K562 (cell line): Measurements from ENCODE around the gene TIMP4. TPM values are rescaled to one million over a fixed set of nuclear protein-coding genes. Genes with fewer than 3 reads are reported as not detected.

ENCODE experiments used
- ATAC-seq: fragments of 200-7000 bp; cut with Tn5 transposase; 3 replicates; pipeline ENCODE4 v1.9.1; 2020; ENCODE audit warnings: moderate library complexity
- BruUV-seq: library from RNA; stranded (reverse); fragments of 400-500 nt; replicated peaks from 2 replicates; lab custom pipeline; 2021; lab: Mats Ljungman, UMichigan
- CTCF ChIA-PET: fragments of 300-600 bp; formaldehyde crosslinking; extraction: SDS; loops from one replicate; lab custom pipeline; 2021; ENCODE audit warnings: low intra/inter-chr PET ratio; lab: Yijun Ruan, JAX
- POLR2A ChIA-PET: fragments of 300-600, 350-650 bp; sonication (Branson Sonifier 250); formaldehyde crosslinking; extraction: SDS; loops from one replicate; lab custom pipeline; 2021; ENCODE audit warnings: antibody characterized with exemption, inconsistent platforms; lab: Yijun Ruan, JAX
- DNase-seq, 4 experiments: peaks; one replicate each; pipeline versions ENCODE4 v3.0.0 to v3.0.0-alpha.2; 2011 to 2018; ENCODE audit warnings: low spot score in 3 of 4, mixed read lengths in 3 of 4; ENCODE audit errors: extremely low read depth in 1 of 4
- FAIRE-seq: peaks from 2 replicates; lab custom pipeline; 2011; peaks lifted over from hg19 to GRCh38; lab: Jason Lieb, UNC
- H2AFZ ChIP-seq: 2 replicates; pipeline ENCODE4 v1.6.0; 2011; ENCODE audit warnings: low read depth, low read length, control low read depth, inconsistent platforms
- H3K27ac ChIP-seq: fragments of 200-600 bp; 3 replicates; pipeline ENCODE4 v1.8.0; 2011; ENCODE audit warnings: low read depth, mild to moderate bottlenecking, control low read depth, inconsistent platforms, low read length, moderate library complexity, mixed read lengths; ENCODE audit errors: extremely low read depth
- H3K27me3 ChIP-seq, 2 experiments: fragments of 300-600 bp in 1 of 2; 2 replicates in 1 of 2; 3 replicates in 1 of 2; pipeline versions ENCODE4 v1.6.0 to v1.8.0; 2011; ENCODE audit warnings: inconsistent platforms in 2 of 2, low read length in 2 of 2, mild to moderate bottlenecking in 1 of 2, mixed read lengths in 1 of 2, moderate library complexity in 1 of 2; ENCODE audit not compliant: control insufficient read depth in 2 of 2, insufficient read depth in 2 of 2
- H3K36me3 ChIP-seq: fragments of 300-600 bp; 3 replicates; pipeline ENCODE4 v1.8.0; 2011; ENCODE audit warnings: mild to moderate bottlenecking, low read length, inconsistent platforms; ENCODE audit not compliant: control insufficient read depth, insufficient read depth
- H3K4me1 ChIP-seq, 2 experiments: fragments of 200-600 bp in 1 of 2; replicated peaks in 1 of 2; 2 replicates in 1 of 2; 3 replicates in 1 of 2; pipeline versions ENCODE4 v1.5.1 to v1.8.0; 2011; ENCODE audit warnings: inconsistent platforms in 2 of 2, low read length in 2 of 2, mild to moderate bottlenecking in 1 of 2, mixed read lengths in 1 of 2, moderate library complexity in 1 of 2; ENCODE audit not compliant: control insufficient read depth in 2 of 2, insufficient read depth in 2 of 2
- H3K4me2 ChIP-seq: 2 replicates; pipeline ENCODE4 v1.6.1; 2011; ENCODE audit warnings: low read length, control low read depth, inconsistent platforms, mixed read lengths; ENCODE audit not compliant: insufficient read depth
- H3K4me3 ChIP-seq: fragments of 200-600 bp; sonication (generic), shearing (Covaris generic); 2 replicates; pipeline ENCODE4 v1.5.1; 2016; ENCODE audit warnings: control low read depth, inconsistent platforms
- H3K79me2 ChIP-seq: fragments of 200-600 bp; 3 replicates; pipeline ENCODE4 v1.8.0; 2011; ENCODE audit warnings: low read length, inconsistent platforms; ENCODE audit not compliant: control insufficient read depth, insufficient read depth
- H3K9ac ChIP-seq, 2 experiments: 2 replicates each; pipeline versions ENCODE4 v1.6.0 to v1.6.1; 2011; ENCODE audit warnings: low read depth in 2 of 2, low read length in 2 of 2, control low read depth in 1 of 2, inconsistent platforms in 1 of 2, mild to moderate bottlenecking in 1 of 2, mixed read lengths in 1 of 2; ENCODE audit not compliant: insufficient read depth in 1 of 2
- H3K9me1 ChIP-seq: one replicate; pipeline ENCODE4 v1.6.0; 2011; ENCODE audit warnings: inconsistent platforms, mild to moderate bottlenecking, low read length, moderate library complexity; ENCODE audit not compliant: control insufficient read depth, insufficient read depth
- H3K9me3 ChIP-seq: replicated peaks from 2 replicates; pipeline ENCODE4 v1.5.1; 2011; ENCODE audit warnings: low read depth, low read length, inconsistent platforms; ENCODE audit not compliant: control insufficient read depth, insufficient read depth
- H4K20me1 ChIP-seq: replicated peaks from 2 replicates; pipeline ENCODE4 v1.6.1; 2011; ENCODE audit warnings: low read length, inconsistent platforms, mixed read lengths; ENCODE audit not compliant: control insufficient read depth, insufficient read depth
- ESRRB ChIP-seq: fragments of 250-450 bp; sonication (Bioruptor Pico); IDR thresholded peaks from 2 replicates; pipeline ENCODE4 v1.5.0; 2020; ENCODE audit warnings: mild to moderate bottlenecking, moderate library complexity, borderline replicate concordance
- EZH2 ChIP-seq: IDR thresholded peaks from 2 replicates; pipeline ENCODE4 v1.6.1; 2012; ENCODE audit warnings: low read depth, mild to moderate bottlenecking, inconsistent platforms, low read length, borderline replicate concordance
- GTF2B ChIP-seq: IDR thresholded peaks from 2 replicates; pipeline ENCODE4 v1.6.1; 2011; ENCODE audit not compliant: insufficient read length; ENCODE audit errors: extremely low read depth
- MCM5 ChIP-seq: fragments of 450-650 bp; IDR thresholded peaks from 2 replicates; pipeline ENCODE4 v1.6.1; 2016; ENCODE audit warnings: low read depth
- MYNN ChIP-seq, 2 experiments: sonication (generic); formaldehyde crosslinking in 1 of 2; IDR thresholded peaks; 2 replicates each; pipeline versions ENCODE4 v1.5.0 to v1.6.1; 2016 to 2020; ENCODE audit warnings: antibody characterized with exemption in 1 of 2, missing genetic modification reagents in 1 of 2
- RUNX1 ChIP-seq: sonication (generic); IDR thresholded peaks from 2 replicates; pipeline ENCODE4 v1.6.1; 2016; ENCODE audit warnings: antibody characterized with exemption, low read depth
- SMAD1 ChIP-seq: fragments of 150-350 bp; IDR thresholded peaks from 2 replicates; pipeline ENCODE4 v1.6.1; 2014; ENCODE audit warnings: low read length, low read depth; ENCODE audit not compliant: partially characterized antibody
- TAF9B ChIP-seq: fragments of 450-650 bp; IDR thresholded peaks from 2 replicates; pipeline ENCODE4 v1.6.1; 2018; ENCODE audit warnings: mild to moderate bottlenecking; ENCODE audit not compliant: partially characterized antibody
- WGBS: fragments of 100-300 bp; shearing (Covaris generic); methylation state at CpG from one replicate; pipeline ENCODE4 v1.1.6; 2016; ENCODE audit warnings: low coverage, mixed read lengths; ENCODE audit not compliant: insufficient coverage; ENCODE audit errors: missing lambda C conversion rate; 5-methylcytosine and 5-hydroxymethylcytosine counted together
- in situ Hi-C: fragments of 300-500 bp; cut with MboI; formaldehyde crosslinking; loops from 4 replicates; pipeline ENCODE4 v1.15.0; 2018; ENCODE audit warnings: inconsistent platforms, mixed read lengths
- intact Hi-C: fragments of 100-400 bp; cut with micrococcal nuclease; formaldehyde crosslinking; loops from 2 replicates; pipeline ENCODE4 v1.14.2; 2022
- polyA plus RNA-seq, 8 experiments: library from polyadenylated mRNA; depleted of rRNA in 4 of 8; stranded (reverse) in 5 of 8; unstranded in 3 of 8; fragments of >200 nt; fragmentation: Nextera tagmentation in 2 of 8; fragmentation: Illumina TruSeq in 1 of 8; extraction: Ambion mirVana in 2 of 8; extraction: Trizol in 1 of 8; gene quantifications; 2 replicates each; pipeline versions ENCODE4 v1.2.1 to v1.2.3, GENCODE V29; 2011 to 2014; ENCODE audit warnings: inconsistent platforms in 1 of 8, missing spikeins in 1 of 8
- total RNA-seq, 7 experiments: library from RNA; depleted of rRNA in 6 of 7; stranded (reverse); fragments of >200 nt in 6 of 7; fragmentation: Illumina TruSeq in 2 of 7; extraction: Trizol in 2 of 7; gene quantifications; 2 replicates each; pipeline versions ENCODE4 v1.2.1 to v1.2.3, GENCODE V29; 2011 to 2021; ENCODE audit warnings: low replicate concordance in 1 of 7

Gene TIMP4
- total and polyA plus RNA-seq, 9 of the 15 experiments (the other 6 are each of a cell fraction or from before 2014, with no cell fraction given), result 0.03 to 0.07 TPM; not detected in 7

- TF ChIP-seq MYNN (IDR thresholded peaks at IDR 0.05), result no peak
- no peak for TF ChIP-seq MYNN (CRISPR knock-in tag; IDR thresholded peaks at IDR 0.05)
- TF ChIP-seq MCM5, result no peak
- no peak for TF ChIP-seq TAF9B
- no peak for TF ChIP-seq EZH2
- no peak for TF ChIP-seq RUNX1
- TF ChIP-seq SMAD1, result no peak
Observed at GRCh38 chr3:12142476-12142875, 16.2 kb downstream of the TIMP4 start (continued).

DNA sequence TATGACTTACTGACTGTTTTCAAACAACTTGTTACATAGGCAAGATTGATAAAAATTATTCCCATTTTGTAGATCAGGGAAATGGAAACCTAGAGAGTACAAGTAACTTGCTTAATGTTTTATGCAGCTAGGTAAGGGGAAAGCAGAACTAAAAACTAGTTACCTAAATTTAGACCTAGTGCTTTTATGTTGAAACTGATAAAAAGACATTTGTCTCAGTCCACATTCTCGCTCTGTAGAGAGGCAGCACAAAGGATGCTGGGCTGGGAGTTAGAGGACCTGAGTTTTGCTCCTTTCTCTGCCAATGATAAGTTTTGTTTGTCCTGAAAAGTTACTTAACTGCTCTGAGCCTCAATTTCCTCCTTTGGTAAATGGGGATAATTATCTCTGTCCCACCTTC, 17.4 kb downstream of the TIMP4 start:
- H2AFZ ChIP-seq, result no peak overlapping the region
- WGBS, result 0% methylated on average over 1 of the region's 1 CpG
- no peak overlapping the region for H3K9ac ChIP-seq
- TF ChIP-seq ESRRB (CRISPR knock-in tag) (no peak), GTF2B (no peak)
- TF ChIP-seq, all 486 proteins: peak for 0
- Histone ChIP-seq H3K9me1 (no peaks in the 10 kb centered on the region), H3K4me3 (no peak overlapping the region), H3K4me2 (no peak overlapping the region), H3K27ac (no peak overlapping the region), H4K20me1 (no peaks in the 10 kb centered on the region), H3K9me3 (no peaks in the 10 kb centered on the region), H3K79me2 (no peaks in the 10 kb centered on the region), H3K4me1 (no peaks in the 10 kb centered on the region), H3K36me3 (no peaks in the 10 kb centered on the region), H3K27me3 (peaks cover 0 to 24% of the 10 kb centered on the region in 2 experiments; a peak in 3 of 5 replicates)
- ChIA-PET POLR2A (no interaction called here), CTCF (no interaction called here)
- intact Hi-C loops, result no loop called here
- no peak for FAIRE-seq
- BruUV-seq, result no TSS peak
- no peak for ATAC-seq
- no peak for DNase-seq
- in situ Hi-C loops, result loop anchor here (25.0 kb wide), 1 partner anchor 746 kb away; no protein-coding TSS in a partner anchor
